ENCODE measurements around the gene KLF7. TPM values are rescaled to one million over a fixed set of nuclear protein-coding genes. Genes with fewer than 3 reads are reported as not detected.

The KLF7 gene
- total RNA-seq, 1 experiment from 2014 or later = 17.1 TPM

DNA sequence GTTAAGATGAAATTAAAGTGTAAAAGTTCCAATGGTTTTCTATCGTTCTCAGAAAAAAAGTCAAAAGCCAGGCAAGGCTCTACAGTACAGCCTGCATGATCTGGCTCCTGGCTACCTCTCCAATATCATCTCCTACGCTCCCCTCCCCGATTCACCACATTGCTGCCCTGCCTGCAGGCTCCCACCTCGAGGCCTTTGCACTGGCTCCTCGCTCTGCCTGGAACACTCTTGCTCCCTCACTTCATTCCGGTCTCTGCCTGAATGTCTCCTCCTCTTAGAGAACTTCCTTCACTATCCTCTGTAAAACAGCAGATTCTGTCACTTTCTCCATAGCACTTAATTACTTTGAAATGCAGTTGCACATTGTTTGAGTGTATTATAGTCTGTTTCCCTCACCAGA is 72.5 kb downstream of the KLF7 start:
- Histone ChIP-seq H3K27ac (ENCODE audit: low read length) (no peak overlapping the region), H3K4me3 (ENCODE audit: low read depth in 2 of 2, low read length in 2 of 2) (no peak overlapping the region), H3K4me1 (ENCODE audit: control insufficient read depth, insufficient read depth, low read length) (no peaks in the 10 kb centered on the region; the same call in none of the 2 replicates), H3K27me3 (ENCODE audit: control insufficient read depth, insufficient read depth, low read length) (no peaks in the 10 kb centered on the region), H3K36me3 (ENCODE audit: control insufficient read depth, insufficient read depth, low read length) (no peaks in the 10 kb centered on the region), H3K9me3 (ENCODE audit: control insufficient read depth, insufficient read depth, low read depth, low read length) (no peaks in the 10 kb centered on the region)
- no TSS peak for BruUV-seq (replicated peaks)
- in situ Hi-C loops (cut with HindIII; ENCODE audit: low pct_unique_long_range_greater_than_20kb, low sequenced_read_pairs) = no loop called here
- ATAC-seq (no peak), DNase-seq (ENCODE audit: low read depth, low spot score) (no peak)
- ChIA-PET POLR2A (no interaction called here), CTCF (no interaction called here)
- TF ChIP-seq, protein P1, sequence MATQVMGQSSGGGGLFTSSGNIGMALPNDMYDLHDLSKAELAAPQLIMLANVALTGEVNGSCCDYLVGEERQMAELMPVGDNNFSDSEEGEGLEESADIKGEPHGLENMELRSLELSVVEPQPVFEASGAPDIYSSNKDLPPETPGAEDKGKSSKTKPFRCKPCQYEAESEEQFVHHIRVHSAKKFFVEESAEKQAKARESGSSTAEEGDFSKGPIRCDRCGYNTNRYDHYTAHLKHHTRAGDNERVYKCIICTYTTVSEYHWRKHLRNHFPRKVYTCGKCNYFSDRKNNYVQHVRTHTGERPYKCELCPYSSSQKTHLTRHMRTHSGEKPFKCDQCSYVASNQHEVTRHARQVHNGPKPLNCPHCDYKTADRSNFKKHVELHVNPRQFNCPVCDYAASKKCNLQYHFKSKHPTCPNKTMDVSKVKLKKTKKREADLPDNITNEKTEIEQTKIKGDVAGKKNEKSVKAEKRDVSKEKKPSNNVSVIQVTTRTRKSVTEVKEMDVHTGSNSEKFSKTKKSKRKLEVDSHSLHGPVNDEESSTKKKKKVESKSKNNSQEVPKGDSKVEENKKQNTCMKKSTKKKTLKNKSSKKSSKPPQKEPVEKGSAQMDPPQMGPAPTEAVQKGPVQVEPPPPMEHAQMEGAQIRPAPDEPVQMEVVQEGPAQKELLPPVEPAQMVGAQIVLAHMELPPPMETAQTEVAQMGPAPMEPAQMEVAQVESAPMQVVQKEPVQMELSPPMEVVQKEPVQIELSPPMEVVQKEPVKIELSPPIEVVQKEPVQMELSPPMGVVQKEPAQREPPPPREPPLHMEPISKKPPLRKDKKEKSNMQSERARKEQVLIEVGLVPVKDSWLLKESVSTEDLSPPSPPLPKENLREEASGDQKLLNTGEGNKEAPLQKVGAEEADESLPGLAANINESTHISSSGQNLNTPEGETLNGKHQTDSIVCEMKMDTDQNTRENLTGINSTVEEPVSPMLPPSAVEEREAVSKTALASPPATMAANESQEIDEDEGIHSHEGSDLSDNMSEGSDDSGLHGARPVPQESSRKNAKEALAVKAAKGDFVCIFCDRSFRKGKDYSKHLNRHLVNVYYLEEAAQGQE (IDR thresholded peaks at IDR 0.05; ENCODE audit: insufficient read depth in 1 of 2, low read depth in 2 of 2, low read length in 1 of 2) = no peak
- no peak for TF ChIP-seq POLR2AphosphoS5 (IDR thresholded peaks at IDR 0.05; ENCODE audit: low read depth, low read length)
- TF ChIP-seq, protein P2, sequence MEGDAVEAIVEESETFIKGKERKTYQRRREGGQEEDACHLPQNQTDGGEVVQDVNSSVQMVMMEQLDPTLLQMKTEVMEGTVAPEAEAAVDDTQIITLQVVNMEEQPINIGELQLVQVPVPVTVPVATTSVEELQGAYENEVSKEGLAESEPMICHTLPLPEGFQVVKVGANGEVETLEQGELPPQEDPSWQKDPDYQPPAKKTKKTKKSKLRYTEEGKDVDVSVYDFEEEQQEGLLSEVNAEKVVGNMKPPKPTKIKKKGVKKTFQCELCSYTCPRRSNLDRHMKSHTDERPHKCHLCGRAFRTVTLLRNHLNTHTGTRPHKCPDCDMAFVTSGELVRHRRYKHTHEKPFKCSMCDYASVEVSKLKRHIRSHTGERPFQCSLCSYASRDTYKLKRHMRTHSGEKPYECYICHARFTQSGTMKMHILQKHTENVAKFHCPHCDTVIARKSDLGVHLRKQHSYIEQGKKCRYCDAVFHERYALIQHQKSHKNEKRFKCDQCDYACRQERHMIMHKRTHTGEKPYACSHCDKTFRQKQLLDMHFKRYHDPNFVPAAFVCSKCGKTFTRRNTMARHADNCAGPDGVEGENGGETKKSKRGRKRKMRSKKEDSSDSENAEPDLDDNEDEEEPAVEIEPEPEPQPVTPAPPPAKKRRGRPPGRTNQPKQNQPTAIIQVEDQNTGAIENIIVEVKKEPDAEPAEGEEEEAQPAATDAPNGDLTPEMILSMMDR (IDR thresholded peaks at IDR 0.05) = no peak
- no peak for TF ChIP-seq SIN3A (IDR thresholded peaks at IDR 0.05; ENCODE audit: borderline replicate concordance, insufficient read depth, low read depth, low read length)
- no peak for TF ChIP-seq TCF7L2 (IDR thresholded peaks at IDR 0.05; ENCODE audit: low read depth, low read length)
- intact Hi-C loops (cut with micrococcal nuclease; ENCODE audit: unreplicated experiment) = no loop called here

DNA sequence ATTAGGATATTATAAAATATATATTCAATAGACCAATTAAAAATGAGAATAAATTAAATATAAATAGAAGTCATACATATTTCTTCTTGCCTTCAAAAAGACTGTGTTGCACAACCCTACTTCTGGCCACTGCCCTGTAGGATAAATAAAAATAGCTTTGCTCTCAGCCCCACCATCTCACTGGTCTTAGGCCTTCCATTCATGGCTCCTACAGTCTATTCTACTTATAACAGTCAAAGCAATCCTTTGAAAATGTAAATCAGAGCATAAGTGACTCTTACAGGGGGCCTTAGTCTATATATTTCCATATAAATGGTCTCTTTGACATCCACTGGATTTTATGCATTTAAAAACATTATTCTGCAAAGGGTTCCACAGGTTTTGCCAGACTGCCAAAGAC is 72.9 kb downstream of the KLF7 start:
- Histone ChIP-seq H3K36me3 (ENCODE audit: control insufficient read depth, insufficient read depth, low read length) (no peaks in the 10 kb centered on the region), H3K27ac (ENCODE audit: low read length) (no peak overlapping the region), H3K27me3 (ENCODE audit: control insufficient read depth, insufficient read depth, low read length) (no peaks in the 10 kb centered on the region), H3K9me3 (ENCODE audit: control insufficient read depth, insufficient read depth, low read depth, low read length) (no peaks in the 10 kb centered on the region), H3K4me3 (ENCODE audit: low read depth in 2 of 2, low read length in 2 of 2) (no peak overlapping the region), H3K4me1 (ENCODE audit: control insufficient read depth, insufficient read depth, low read length) (no peaks in the 10 kb centered on the region; the same call in none of the 2 replicates)
- ChIA-PET CTCF (no interaction called here), POLR2A (no interaction called here)
- intact Hi-C loops (cut with micrococcal nuclease; ENCODE audit: unreplicated experiment) (no loop called here), in situ Hi-C loops (cut with HindIII; ENCODE audit: low pct_unique_long_range_greater_than_20kb, low sequenced_read_pairs) (no loop called here)
- TF ChIP-seq POLR2AphosphoS5 (IDR thresholded peaks at IDR 0.05; ENCODE audit: low read depth, low read length) (no peak), SIN3A (IDR thresholded peaks at IDR 0.05; ENCODE audit: borderline replicate concordance, insufficient read depth, low read depth, low read length) (no peak)
- TF ChIP-seq, protein P1 (IDR thresholded peaks at IDR 0.05; ENCODE audit: insufficient read depth in 1 of 2, low read depth in 2 of 2, low read length in 1 of 2) = no peak
- no TSS peak for BruUV-seq (replicated peaks)
- DNase-seq (ENCODE audit: low read depth, low spot score) (no peak), ATAC-seq (no peak)
